A549 (cell line): Measurements from ENCODE around the gene TEKT5. TPM values are rescaled to one million over a fixed set of nuclear protein-coding genes. Genes with fewer than 3 reads are reported as not detected.
"Not testable (repeated sequence)": the region's sequence is repeated elsewhere in the genome, so short reads cannot be mapped to it uniquely, and the experiment has no call there.

Experiments used
- ATAC-seq, 2 experiments: fragments of 200-7000 bp in 1 of 2; fragments of >200 bp in 1 of 2; cut with Nextera tagmentation in 1 of 2; cut with Tn5 transposase in 1 of 2; 3 replicates each; pipeline versions ENCODE4 v1.8.0 to v1.9.1; 2018 to 2020; ENCODE audit warnings: mild to moderate bottlenecking in 1 of 2, moderate library complexity in 1 of 2
- CTCF ChIA-PET: fragments of 300-600 bp; sonication (Branson Sonifier 250); formaldehyde crosslinking; extraction: SDS; loops from one replicate; lab custom pipeline; 2021; ENCODE audit warnings: antibody characterized with exemption, inconsistent platforms; lab: Yijun Ruan, JAX
- POLR2A ChIA-PET: fragments of 350-600 bp; formaldehyde crosslinking; extraction: SDS; loops from one replicate; lab custom pipeline; 2021; ENCODE audit warnings: antibody characterized with exemption, inconsistent platforms; lab: Yijun Ruan, JAX
- DNase-seq, 2 experiments: peaks; one replicate each; pipeline versions ENCODE4 v3.0.0 to v3.0.0-alpha.2; 2011 to 2016; ENCODE audit warnings: low read depth in 1 of 2, low spot score in 1 of 2
- FAIRE-seq: peaks from 2 replicates; lab custom pipeline; 2011; peaks lifted over from hg19 to GRCh38; lab: Jason Lieb, UNC
- H3K27ac ChIP-seq, 2 experiments: fragments of >200 bp; sonication (Bioruptor Twin); formaldehyde crosslinking; 3 replicates each; pipeline ENCODE4 v1.5.1; 2016 to 2017
- H3K4me1 ChIP-seq: fragments of >200 bp; sonication (Bioruptor Twin); formaldehyde crosslinking; 3 replicates; pipeline ENCODE4 v1.6.1; 2016
- H3K4me2 ChIP-seq: fragments of >200 bp; sonication (Bioruptor Twin); formaldehyde crosslinking; 3 replicates; pipeline ENCODE4 v1.6.1; 2016
- H3K4me3 ChIP-seq: fragments of >200 bp; sonication (Bioruptor Twin); formaldehyde crosslinking; 3 replicates; pipeline ENCODE4 v1.5.1; 2016
- H3K9me3 ChIP-seq: fragments of >200 bp; sonication (Bioruptor Twin); formaldehyde crosslinking; 3 replicates; pipeline ENCODE4 v1.6.1; 2016
- CBX2 ChIP-seq: fragments of 200-600 bp; sonication (generic); IDR thresholded peaks from 2 replicates; pipeline ENCODE4 v1.6.1; 2016; ENCODE audit warnings: low read depth, mild to moderate bottlenecking, borderline replicate concordance
- E2F6 ChIP-seq: IDR thresholded peaks from 2 replicates; pipeline ENCODE4 v1.6.1; 2012; ENCODE audit warnings: low read depth, borderline replicate concordance
- EHF ChIP-seq: fragments of 250-450 bp; sonication (Bioruptor Pico); IDR thresholded peaks from 2 replicates; pipeline ENCODE4 v1.5.0; 2020; ENCODE audit warnings: mild to moderate bottlenecking
- EP300 ChIP-seq, 2 experiments: fragments of >200 bp; sonication (Bioruptor Twin); formaldehyde crosslinking; IDR thresholded peaks; 2 replicates in 1 of 2; 3 replicates in 1 of 2; pipeline ENCODE4 v1.6.1; 2016 to 2017
- FOSL2 ChIP-seq, 2 experiments: fragments of 450-650 bp in 1 of 2; fragments of >200 bp in 1 of 2; sonication (Bioruptor Twin) in 1 of 2; formaldehyde crosslinking; IDR thresholded peaks; 2 replicates each; pipeline versions ENCODE4 v1.5.0 to v1.6.1; 2016 to 2020; ENCODE audit warnings: mild to moderate bottlenecking in 1 of 2, moderate library complexity in 1 of 2
- FOXS1 ChIP-seq: fragments of 250-450 bp; sonication (Bioruptor Pico); IDR thresholded peaks from 2 replicates; pipeline ENCODE4 v1.5.0; 2020; ENCODE audit warnings: mild to moderate bottlenecking, moderate library complexity
- HES2 ChIP-seq: fragments of >200 bp; sonication (Bioruptor Twin); formaldehyde crosslinking; IDR thresholded peaks from 2 replicates; pipeline ENCODE4 v1.6.1; 2016
- HEYL ChIP-seq: fragments of 250-450 bp; sonication (Bioruptor Pico); IDR thresholded peaks from 2 replicates; pipeline ENCODE4 v1.8.0; 2021; ENCODE audit warnings: mild to moderate bottlenecking, moderate library complexity
- HOXB5 ChIP-seq: fragments of 250-450 bp; sonication (Bioruptor Pico); IDR thresholded peaks from 2 replicates; pipeline ENCODE4 v1.5.0; 2020; ENCODE audit warnings: mild to moderate bottlenecking, moderate library complexity
- MAZ ChIP-seq: fragments of 150-350 bp; IDR thresholded peaks from 2 replicates; pipeline ENCODE4 v1.6.1; 2014; ENCODE audit warnings: antibody characterized with exemption, low read depth, low read length, borderline replicate concordance
- PHF8 ChIP-seq: fragments of 200-600 bp; sonication (generic); IDR thresholded peaks from 2 replicates; pipeline ENCODE4 v1.6.1; 2016; ENCODE audit warnings: low read depth, mild to moderate bottlenecking, antibody characterized with exemption, moderate library complexity, borderline replicate concordance
- POLR2A ChIP-seq: IDR thresholded peaks from 2 replicates; pipeline ENCODE4 v1.6.1; 2012; ENCODE audit warnings: mild to moderate bottlenecking, low read length
- RAD21 ChIP-seq, 2 experiments: fragments of >200 bp in 1 of 2; sonication (Bioruptor Twin) in 1 of 2; formaldehyde crosslinking in 1 of 2; IDR thresholded peaks in 1 of 2; conservative IDR thresholded peaks in 1 of 2; 2 replicates in 1 of 2; 3 replicates in 1 of 2; pipeline ENCODE4 v1.6.1; 2012 to 2018; ENCODE audit warnings: inconsistent platforms in 1 of 2
- RCOR1 ChIP-seq: fragments of 150-350 bp; IDR thresholded peaks from 2 replicates; pipeline ENCODE4 v1.6.1; 2014; ENCODE audit warnings: antibody characterized with exemption, low read length, low read depth
- SMC3 ChIP-seq: fragments of >200 bp; sonication (Bioruptor Twin); formaldehyde crosslinking; IDR thresholded peaks from 3 replicates; pipeline ENCODE4 v1.6.1; 2018; ENCODE audit warnings: inconsistent platforms
- TFCP2L1 ChIP-seq: fragments of 250-450 bp; sonication (Bioruptor Pico); IDR thresholded peaks from 2 replicates; pipeline ENCODE4 v1.5.0; 2021; ENCODE audit warnings: mild to moderate bottlenecking
- TP53 ChIP-seq: fragments of 250-450 bp; sonication (Bioruptor Pico); IDR thresholded peaks from 2 replicates; pipeline ENCODE4 v1.5.0; 2021; ENCODE audit warnings: mild to moderate bottlenecking, moderate library complexity
- ZC3H11A ChIP-seq: fragments of 450-650 bp; IDR thresholded peaks from 2 replicates; pipeline ENCODE4 v1.6.1; 2014; ENCODE audit warnings: antibody characterized with exemption, mild to moderate bottlenecking
- WGBS: methylation state at CpG from one replicate; pipeline ENCODE4 v1.1.6; 2017; ENCODE audit errors: missing lambda C conversion rate; 5-methylcytosine and 5-hydroxymethylcytosine counted together
- polyA plus RNA-seq, 4 experiments: library from polyadenylated mRNA; depleted of rRNA in 3 of 4; stranded (reverse); fragments of >200 nt; fragmentation: RNase III in 1 of 4; extraction: RNeasy Plus Mini Kit Qiagen cat#74134 plus additional on column Dnase treatment in 1 of 4; gene quantifications; 2 replicates in 3 of 4; 3 replicates in 1 of 4; pipeline ENCODE4 v1.2.3, GENCODE V29; 2011 to 2017

TEKT5 gene
- polyA plus RNA-seq, 2 of the 4 experiments (the other 2 are of a cell fraction) = 0.14 TPM; not detected in 1

GRCh38 chr16:10623059-10623458, 71.7 kb downstream of the TEKT5 start:
- Histone ChIP-seq H3K4me1 (peaks cover 24% of the 10 kb centered on the region), H3K27ac (peak overlapping the region in 1 of 2 experiments; percentile 39; a peak in 2 of 6 replicates), H3K4me3 (no peak overlapping the region), H3K4me2 (no peak overlapping the region), H3K9me3 (0 out of 3 replicates have a peak, but pooled peaks cover 4% of the 10 kb centered on the region)
- CTCF ChIA-PET = interaction anchor here (1.2 kb wide), 1 partner anchor 212 kb away, joined by 3 read pairs; no protein-coding TSS in a partner anchor
- no peak for ATAC-seq
- no peak for FAIRE-seq
- WGBS = 71% methylated on average over 3 of the region's 3 CpGs
- no peak for DNase-seq
- POLR2A ChIA-PET = no interaction called here
- TF ChIP-seq EHF (CRISPR knock-in tag) = no peak
- TF ChIP-seq HES2 = no peak
- TF ChIP-seq RAD21 (conservative IDR thresholded peaks at IDR 0.05 in 1 of 2, IDR thresholded peaks at IDR 0.05 in 1 of 2) = no peak
- TF ChIP-seq PHF8 = no peak
- TF ChIP-seq POLR2A = no peak
- no peak for TF ChIP-seq TFCP2L1
- no peak for TF ChIP-seq FOXS1 (CRISPR knock-in tag)
- TF ChIP-seq RCOR1 = no peak
- TF ChIP-seq MAZ = no peak
- no peak for TF ChIP-seq FOSL2 (IDR thresholded peaks at IDR 0.05)
- no peak for TF ChIP-seq FOSL2 (CRISPR knock-in tag; IDR thresholded peaks at IDR 0.05)
- no peak for TF ChIP-seq SMC3
- no peak for TF ChIP-seq TP53 (CRISPR knock-in tag)
- no peak for TF ChIP-seq ZC3H11A
- no peak for TF ChIP-seq EP300 (IDR thresholded peaks at IDR 0.05)
- TF ChIP-seq CBX2 = no peak
- TF ChIP-seq HEYL (CRISPR knock-in tag) = no peak

- Histone ChIP-seq H3K9me3 (0 out of 3 replicates have a peak, but pooled peaks cover 4% of the 10 kb centered on the region), H3K4me2 (no peak overlapping the region; the same call in 2 of the 3 replicates), H3K27ac (peak overlapping the region; percentile 29 to 39; a peak in 3 of 6 replicates), H3K4me1 (peaks cover 27% of the 10 kb centered on the region), H3K4me3 (no peak overlapping the region)
- ATAC-seq (peak; percentile 26 to 51; a peak in 3 of 6 replicates), DNase-seq (no peak), FAIRE-seq (no peak)
- no peak for TF ChIP-seq E2F6
- no peak for TF ChIP-seq HOXB5 (CRISPR knock-in tag)
- 72% methylated on average over 12 of the region's 19 CpGs for WGBS
- ChIA-PET POLR2A (no interaction called here), CTCF (interaction anchor here (0.6 kb wide), 1 partner anchor 590 kb away, joined by 4 read pairs; no protein-coding TSS in a partner anchor)
Observed at GRCh38 chr16:10622036-10622921, 72.5 kb downstream of the TEKT5 start.

GRCh38 chr16:10621216-10621949, 73.3 kb downstream of the TEKT5 start:
- CTCF ChIA-PET = interaction anchor here (0.6 kb wide), 1 partner anchor 591 kb away, joined by 4 read pairs; no protein-coding TSS in a partner anchor
- H3K4me2 ChIP-seq, POLR2A ChIA-PET, H3K9me3 ChIP-seq, ATAC-seq, FAIRE-seq, DNase-seq, H3K4me3 ChIP-seq: not testable (repeated sequence)
- peak overlapping the region in 1 of 2 experiments; percentile 29; a peak in 1 of 6 replicates for H3K27ac ChIP-seq
- WGBS = 80% methylated on average over 7 of the region's 7 CpGs
- H3K4me1 ChIP-seq = peaks cover 28% of the 10 kb centered on the region
